NCI-H128 (cell line): Measurements from ENCODE around the gene ARHGAP5.

Experiments used
- DNase-seq: peaks from one replicate; lab custom pipeline; 2025; ENCODE audit not compliant: unreplicated experiment; lab: John Stamatoyannopoulos, UW

The ARHGAP5 gene

GRCh38 chr14:32077081-32078022 is at the start of gene ARHGAP5:
Gene ARHGAP5 (plus strand): TSS chr14:32077304. CDS start chr14:32090670, 13,366 bp downstream.
- peak; percentile 56 for DNase-seq

- no peak for DNase-seq
Measured at GRCh38 chr14:32028599-32028998, 48.5 kb upstream of the ARHGAP5 start.

GRCh38 chr14:32033543-32033942 is 43.6 kb upstream of the ARHGAP5 start:
- DNase-seq: no peak

- no peak for DNase-seq
Measured at GRCh38 chr14:32038876-32039275, 38.2 kb upstream of the ARHGAP5 start.

GRCh38 chr14:32039401-32040030 is 37.6 kb upstream of the ARHGAP5 start:
- DNase-seq: no peak

- no peak for DNase-seq
Measured at GRCh38 chr14:32043624-32044023, 33.5 kb upstream of the ARHGAP5 start.

- no peak for DNase-seq
Measured at GRCh38 chr14:32044454-32044853, 32.6 kb upstream of the ARHGAP5 start.

GRCh38 chr14:32047791-32048190 is 29.3 kb upstream of the ARHGAP5 start:
- DNase-seq: no peak

- DNase-seq: no peak
Measured at GRCh38 chr14:32049361-32050088, 27.6 kb upstream of the ARHGAP5 start.

- no peak for DNase-seq
Measured at GRCh38 chr14:32050878-32051277, 26.2 kb upstream of the ARHGAP5 start.

- DNase-seq: no peak
Measured at GRCh38 chr14:32054536-32054935, 22.6 kb upstream of the ARHGAP5 start.

GRCh38 chr14:32055175-32055574 is 21.9 kb upstream of the ARHGAP5 start:
- DNase-seq: no peak

- DNase-seq: no peak
Measured at GRCh38 chr14:32059702-32060101, 17.4 kb upstream of the ARHGAP5 start.

GRCh38 chr14:32064931-32065330 is 12.2 kb upstream of the ARHGAP5 start:
- no peak for DNase-seq

- no peak for DNase-seq
Measured at GRCh38 chr14:32068708-32069107, 8.4 kb upstream of the ARHGAP5 start.

GRCh38 chr14:32070282-32070681 is 6.8 kb upstream of the ARHGAP5 start:
- DNase-seq: no peak

GRCh38 chr14:32072676-32073075 is 4.4 kb upstream of the ARHGAP5 start:
- DNase-seq: no peak

GRCh38 chr14:32073537-32074189 is 3.4 kb upstream of the ARHGAP5 start:
- DNase-seq: peak; percentile 50

GRCh38 chr14:32074887-32075572 is 2.1 kb upstream of the ARHGAP5 start:
- no peak for DNase-seq

GRCh38 chr14:32075672-32076277 is 1.3 kb upstream of the ARHGAP5 start:
- DNase-seq: no peak
